NCI-H446 treated with DMSO at 0.1 percent for 48 hours (cell line): Measurements from ENCODE around the gene STRADB.
"Not testable (repeated sequence)": the region's sequence is repeated elsewhere in the genome, so short reads cannot be mapped to it uniquely, and the experiment has no call there.

Experiments used
- DNase-seq: peaks from one replicate; lab custom pipeline; 2025; lab: John Stamatoyannopoulos, UW

The STRADB gene

DNA sequence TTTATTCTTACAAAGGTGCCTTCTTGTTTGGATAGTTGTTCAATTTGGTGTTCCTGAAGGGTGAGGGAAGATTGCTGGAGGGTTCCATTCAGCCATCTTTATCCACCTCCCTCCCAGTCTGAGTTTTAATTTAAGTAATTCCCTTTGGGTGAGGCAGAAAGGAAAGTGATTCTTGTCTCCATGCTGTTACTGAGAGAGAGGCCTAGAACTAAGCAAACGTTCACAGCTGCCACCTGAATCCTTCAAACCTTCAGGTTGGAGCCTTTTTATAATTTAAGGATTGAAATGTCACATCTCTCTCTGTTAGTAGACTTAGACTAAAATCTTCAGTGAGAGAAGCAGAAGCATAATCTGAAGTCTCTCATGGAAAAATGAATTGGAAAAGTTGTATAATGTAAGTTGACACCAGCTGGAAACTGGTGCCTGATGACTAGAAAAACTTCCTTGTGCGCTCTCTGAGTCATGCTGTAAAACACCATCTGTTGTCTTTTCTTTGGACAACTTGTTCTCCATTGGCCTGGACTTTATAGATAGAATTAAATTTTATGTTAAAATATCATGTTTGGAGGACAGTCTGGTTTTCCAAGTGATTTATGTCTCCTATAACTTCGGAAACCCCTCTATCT lies 14.6 kb downstream of the STRADB start:
- DNase-seq: peak; percentile 91

DNA sequence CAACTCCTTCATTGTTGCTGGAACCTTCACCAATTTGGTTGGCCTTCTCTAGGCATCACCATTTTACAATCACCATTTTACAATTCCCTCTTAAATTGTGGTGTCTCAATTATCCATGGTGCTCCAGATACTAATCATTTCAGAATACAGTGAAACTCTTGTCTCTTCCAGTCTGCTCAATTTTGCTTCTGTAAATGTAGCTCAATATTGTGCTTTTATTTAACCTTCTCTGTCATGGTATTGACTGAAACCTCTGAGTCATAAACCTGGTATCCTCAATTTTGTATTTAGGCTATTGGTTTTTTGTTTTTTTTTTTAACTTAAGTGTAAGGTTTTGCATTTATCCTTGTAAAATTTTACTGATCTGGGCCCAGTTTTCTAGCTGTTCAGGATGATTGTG lies 16.1 kb downstream of the STRADB start:
- DNase-seq: no peak

DNA sequence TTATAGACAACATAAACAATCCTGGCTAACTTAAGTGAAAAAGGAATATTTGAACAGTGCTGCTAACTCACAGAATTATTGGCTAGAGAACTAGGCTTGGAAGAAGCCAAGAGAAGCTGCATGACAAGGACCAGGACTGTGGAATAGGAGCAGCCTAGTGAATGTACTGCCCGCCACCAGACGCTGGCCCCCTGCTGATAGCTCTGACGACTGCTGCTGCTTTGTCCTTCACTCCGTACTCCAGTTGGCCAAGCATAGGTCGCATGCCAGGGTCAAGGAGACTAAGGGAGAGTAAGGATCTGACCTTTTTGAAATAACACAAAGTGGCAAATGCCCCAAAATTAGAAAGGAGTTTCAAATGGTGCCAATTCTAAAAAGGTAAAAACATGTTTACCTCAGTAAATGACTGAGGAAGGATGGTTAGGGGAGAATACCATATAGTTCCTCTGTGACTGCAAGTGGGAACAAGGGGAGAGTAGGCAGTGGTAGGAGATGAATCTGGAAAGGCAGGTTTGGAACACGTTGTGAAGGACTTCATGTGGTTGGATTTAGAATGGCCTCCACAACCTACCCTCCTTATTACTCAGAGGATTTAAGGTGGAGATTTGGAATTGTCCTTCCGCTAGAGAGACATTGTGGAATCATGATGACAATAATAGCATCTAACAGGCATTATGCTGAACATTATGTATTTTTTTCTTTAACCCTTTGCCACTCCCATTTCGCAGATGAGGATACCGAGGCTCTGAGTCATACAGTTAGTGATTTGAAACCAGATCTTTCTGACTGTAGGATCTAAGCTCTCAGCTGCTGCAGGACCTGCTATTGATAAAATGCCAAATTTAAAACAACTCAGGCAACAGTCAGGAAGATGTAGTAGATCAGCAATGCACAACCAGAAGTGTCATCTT lies 19.5 kb downstream of the STRADB start:
- DNase-seq: no peak

DNA sequence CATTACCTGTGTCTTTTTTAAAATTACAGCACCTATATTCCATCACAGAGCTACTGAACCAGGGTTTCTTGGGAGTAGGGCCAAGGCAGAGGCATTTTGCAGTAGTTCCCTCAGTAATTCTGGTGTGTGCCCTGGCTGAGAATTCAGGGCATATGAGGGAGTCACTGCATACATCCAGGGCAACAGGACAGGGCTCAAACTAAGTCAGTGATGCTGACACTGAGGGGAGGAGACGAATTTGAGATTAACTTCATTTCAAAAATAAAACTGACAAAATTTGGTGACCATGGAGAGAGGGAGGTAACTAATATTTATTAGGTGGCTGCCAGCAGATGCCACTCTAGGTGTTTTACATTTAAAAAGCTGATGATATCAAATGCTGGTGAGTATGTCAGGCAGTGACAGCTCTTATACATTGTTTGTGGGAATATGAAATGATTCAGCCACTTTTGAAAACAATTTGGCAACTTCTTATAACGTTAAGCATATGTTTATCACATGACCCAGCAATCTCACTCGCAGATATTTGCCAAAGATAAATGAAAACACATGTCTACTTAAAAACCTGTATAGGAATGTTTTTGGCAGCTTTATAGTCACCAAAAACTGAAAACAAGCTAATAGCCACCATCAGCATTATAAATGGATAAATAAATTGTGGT lies 20.3 kb downstream of the STRADB start:
- no peak for DNase-seq

DNA sequence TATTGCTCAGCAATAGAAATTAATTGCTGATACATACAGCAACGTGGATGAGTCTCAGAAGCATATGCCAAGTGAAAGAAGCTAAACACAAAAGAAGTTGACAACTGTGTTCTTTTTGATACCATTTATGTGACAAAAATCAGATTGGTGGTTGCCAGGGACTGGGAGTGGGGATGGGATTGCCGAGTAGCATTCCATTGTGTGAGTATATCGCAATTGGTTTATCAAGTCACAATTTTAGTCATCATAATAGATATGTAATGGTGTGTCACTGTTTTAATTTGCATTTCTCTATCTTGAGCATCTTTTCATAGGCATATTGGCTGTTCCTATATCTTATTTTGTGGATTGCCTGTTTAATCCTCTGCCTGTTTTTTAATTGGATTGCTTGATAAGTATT lies 20.9 kb downstream of the STRADB start:
- no peak for DNase-seq

DNA sequence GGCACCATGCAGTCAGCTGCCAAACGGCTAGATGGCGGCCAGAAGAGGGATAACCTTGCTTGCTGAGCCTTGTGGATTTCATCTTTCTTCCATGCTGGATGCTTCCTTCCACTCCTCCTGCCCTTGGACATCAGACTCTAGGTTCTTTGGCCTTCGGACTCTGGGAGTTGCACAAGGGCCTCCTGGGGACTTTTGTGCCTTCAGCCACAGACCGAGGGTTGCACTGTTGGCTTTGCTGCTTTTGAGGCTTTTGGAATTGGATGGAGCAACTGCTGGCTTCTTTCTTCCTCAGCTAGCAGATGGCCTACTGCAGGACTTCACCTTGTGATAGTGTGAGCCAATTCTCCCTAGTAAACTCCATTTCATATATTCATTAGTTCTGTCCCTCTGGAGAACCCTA lies 31.0 kb downstream of the STRADB start:
- peak; percentile 20 for DNase-seq

DNA sequence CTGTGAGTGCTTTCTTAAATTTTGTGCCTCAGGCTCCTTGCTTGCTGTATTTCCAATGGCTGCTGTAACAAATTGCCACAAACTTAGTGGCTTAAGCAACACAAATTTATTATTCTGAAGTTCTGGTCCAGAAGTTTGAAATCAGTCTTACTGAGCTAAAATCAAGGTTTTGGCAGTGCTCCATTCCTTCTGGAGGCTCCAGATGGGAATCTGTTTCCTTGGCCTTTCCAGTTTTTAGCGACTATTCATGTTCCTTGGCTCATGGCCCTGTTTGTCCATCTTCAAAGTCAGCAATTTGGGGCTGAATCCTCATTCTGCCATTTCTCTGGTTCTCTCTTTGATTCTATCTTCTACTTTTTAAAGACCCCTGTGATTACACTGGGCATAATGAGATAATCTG lies 31.8 kb downstream of the STRADB start:
- DNase-seq: peak; percentile 83

DNA sequence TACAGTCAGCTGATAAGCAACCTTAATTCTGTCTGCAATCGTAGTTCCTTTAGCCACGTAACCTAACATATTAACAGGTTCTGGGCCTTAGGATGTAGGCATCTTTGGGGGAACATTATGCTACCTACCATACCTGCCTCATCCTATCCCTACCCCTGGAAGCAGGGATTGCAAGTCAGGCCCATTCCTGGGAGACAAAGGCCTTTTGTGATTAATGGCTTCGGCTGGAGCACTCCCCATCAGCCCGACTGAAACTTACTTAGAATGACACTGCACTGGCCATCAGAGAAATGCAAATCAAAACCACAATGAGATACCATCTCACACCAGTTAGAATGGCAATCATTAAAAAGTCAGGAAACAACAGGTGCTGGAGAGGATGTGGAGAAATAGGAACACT lies 32.2 kb downstream of the STRADB start:
- not testable (repeated sequence) for DNase-seq

DNA sequence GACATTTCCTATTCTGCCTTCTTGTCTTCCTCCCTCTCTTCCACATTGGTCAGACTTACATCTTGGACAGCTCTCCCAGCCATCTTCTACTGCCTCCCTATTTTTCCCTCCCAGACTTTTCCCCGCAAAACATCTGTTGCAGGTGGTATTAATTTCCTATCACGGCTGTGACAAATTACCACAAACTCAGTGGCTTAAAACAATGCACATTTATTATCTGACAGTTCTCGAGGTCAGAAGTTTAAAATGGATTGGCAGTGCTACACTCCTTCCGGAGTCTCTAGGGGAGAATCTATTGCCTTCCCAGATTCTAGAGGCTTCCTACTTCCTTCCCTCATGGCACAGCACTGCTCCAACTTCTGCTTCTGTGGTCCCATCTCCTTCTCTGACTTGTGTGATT lies 33.3 kb downstream of the STRADB start:
- no peak for DNase-seq

DNA sequence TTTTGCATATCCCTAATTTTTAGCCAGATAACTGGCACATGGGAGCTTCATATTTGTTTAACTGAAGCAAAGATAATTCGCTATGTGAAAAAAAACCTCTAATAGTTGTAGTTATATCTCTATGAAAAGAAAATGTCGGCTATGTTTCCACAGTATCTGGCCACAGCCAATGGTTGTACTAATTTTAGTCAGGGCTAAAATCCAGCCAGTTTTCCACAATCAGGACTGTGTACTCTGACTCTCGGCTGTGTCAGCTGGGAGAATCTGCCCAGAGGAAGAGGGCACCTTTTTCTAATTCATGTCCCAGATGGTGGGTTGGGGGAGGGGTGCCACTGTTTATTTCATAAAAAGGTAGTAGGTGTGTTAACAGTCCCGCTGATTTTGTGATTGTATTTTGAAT lies 38.8 kb downstream of the STRADB start:
- DNase-seq: no peak

DNA sequence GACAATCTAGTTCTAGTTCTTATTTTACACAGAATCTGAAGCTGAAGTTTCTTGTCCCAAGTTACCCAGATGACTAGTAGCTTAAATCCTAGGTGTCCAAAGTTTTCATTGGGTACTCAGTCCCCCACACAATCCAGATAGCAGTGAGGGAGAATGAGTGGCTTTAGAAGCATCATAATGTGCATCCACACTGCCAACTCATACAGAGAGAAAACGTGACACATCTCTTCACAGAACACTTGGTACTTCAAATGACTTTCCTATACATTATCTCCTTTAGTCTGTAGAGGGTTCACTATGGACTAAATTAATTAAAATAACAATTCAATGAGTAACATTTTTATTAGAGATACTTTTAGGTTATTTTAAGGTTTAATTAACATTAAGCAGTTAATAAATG lies 45.2 kb downstream of the STRADB start:
- DNase-seq: no peak

DNA sequence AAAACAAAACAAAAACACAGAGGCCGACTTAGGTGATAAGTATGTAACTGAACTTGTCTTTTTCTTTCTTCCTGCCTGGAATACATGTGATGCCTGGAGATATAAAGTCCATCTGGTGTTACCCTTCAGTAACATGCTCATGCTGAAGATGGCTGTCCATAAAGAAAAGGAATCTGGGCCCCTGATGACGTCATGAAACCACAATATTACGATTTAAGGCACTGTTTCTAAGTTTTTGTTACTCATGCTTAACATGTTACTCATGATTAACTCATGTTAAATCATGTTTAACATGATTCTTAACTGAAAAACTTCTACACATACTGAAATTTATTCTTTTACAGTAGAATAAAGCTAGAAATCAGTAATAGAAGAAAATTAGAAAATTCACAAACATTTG lies 49.0 kb downstream of the STRADB start:
- no peak for DNase-seq

DNA sequence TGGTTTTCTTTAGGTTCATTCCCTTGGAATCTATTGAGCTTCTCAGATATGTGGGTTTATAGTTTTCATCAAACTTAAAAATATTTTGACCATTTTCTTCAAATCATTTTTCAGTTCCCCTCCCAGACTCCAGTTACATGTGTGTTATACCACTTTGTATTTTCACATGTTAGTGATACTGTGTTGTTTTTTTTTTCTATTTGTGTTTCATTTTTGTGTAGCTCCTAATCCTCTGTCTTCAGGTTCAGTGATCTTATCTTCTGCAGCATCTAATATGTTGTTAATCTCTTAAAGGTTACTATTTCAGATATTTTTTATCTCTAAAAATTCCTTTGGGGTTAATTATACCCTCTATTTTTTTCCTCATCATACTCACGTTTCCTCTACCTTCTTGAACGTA lies 51.2 kb downstream of the STRADB start:
- DNase-seq: no peak

DNA sequence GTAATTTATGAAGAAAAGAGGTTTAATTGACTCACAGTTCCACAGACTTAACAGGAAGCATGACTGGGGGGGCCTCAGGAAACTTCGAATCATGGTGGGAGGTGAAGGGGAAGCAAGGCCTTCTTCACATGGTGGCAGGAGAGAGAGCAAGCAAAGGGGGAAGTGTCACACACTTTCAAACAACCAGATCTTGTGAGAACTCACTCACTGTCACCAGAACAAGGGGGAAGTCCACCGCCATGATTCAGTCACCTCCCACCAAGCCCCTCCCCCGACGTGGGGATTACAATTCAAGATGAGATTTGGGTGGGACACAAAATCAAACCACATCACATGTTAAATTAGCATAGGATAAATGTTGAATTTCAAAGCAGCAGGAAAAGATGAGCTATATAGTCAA lies 56.2 kb downstream of the STRADB start:
- DNase-seq: no peak

DNA sequence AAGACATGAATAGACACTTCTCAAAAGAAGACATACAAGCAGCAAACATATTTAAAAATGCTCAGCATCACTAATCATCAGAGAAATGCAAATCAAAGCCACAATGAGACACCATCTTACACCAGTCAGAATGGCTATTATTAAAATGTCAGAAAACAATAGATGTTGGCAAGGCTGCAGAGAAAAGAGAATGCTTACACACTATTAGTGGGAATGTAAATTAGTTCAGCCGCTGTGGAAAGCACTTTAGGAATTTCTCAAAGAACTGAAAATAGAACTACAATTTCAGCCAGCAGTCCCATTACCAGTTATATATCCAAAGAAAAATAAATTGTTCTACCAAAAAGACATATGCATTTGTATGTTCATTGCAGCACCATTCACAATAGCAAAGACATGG lies 61.7 kb downstream of the STRADB start:
- no peak for DNase-seq

DNA sequence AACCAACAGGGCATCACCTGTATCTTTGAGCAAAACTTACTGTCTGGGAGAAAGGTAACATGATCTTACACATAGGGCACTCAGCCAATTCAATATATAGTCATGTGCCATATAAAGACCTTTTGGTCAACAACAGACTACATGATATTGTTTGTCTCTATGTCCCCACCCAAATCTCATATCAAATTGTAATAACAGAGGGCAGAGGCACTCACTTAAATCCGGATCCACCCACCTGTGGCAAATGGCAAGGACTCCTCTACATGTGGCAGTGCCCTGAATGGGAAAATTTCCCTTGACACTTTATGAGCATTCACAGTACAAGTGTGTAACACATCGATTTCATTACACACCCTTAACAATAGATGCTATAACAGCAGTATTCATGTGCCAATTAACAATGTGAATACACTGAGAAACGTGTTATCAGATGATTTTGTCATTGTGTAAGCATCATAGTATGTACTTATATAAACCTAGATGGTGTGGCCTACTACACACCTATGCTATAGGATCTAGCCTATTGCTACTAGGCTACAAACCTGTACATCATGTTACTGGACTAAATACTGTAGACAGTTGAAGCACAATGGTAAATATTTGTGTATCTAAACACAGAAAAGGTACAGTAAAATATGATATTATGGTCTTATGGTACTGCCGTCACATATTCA lies 64.2 kb downstream of the STRADB start:
- no peak for DNase-seq

DNA sequence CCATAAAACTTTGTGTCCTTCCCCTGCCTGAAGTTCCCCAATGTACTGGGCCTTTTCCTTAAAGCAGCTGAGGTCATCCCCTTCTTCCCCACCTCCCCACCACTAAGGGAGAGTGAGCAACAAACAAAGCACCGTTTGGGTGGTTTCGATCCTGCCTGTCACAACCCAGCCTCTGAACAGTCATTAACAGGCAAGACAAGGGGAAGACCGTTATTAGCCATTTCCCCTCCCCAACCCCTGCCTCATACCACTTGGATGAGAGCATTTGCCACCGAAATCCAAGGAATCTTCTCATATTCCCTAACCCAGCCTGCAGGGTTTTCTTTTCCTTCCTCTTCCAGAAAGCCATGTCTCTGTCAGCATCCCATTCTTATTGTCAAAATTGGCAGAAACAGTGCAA lies 65.6 kb downstream of the STRADB start:
- DNase-seq: no peak

DNA sequence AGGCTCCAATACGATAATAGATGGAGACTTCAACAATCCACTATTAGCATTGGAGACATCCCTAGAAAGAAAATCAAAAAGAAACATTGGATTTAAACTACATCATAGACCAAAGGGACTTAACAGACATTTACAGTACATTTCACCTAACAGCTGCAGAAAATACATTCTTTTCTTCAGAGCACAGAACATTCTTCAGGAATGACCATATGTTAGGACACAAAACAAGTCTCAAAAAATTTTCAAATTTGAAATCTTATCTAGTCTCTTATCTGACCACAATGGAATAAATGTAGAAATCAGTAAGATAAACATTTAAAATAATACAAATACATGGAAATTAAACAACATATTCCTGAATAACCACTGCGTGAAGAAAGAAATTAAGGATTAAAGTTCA lies 68.7 kb downstream of the STRADB start:
- no peak for DNase-seq

DNA sequence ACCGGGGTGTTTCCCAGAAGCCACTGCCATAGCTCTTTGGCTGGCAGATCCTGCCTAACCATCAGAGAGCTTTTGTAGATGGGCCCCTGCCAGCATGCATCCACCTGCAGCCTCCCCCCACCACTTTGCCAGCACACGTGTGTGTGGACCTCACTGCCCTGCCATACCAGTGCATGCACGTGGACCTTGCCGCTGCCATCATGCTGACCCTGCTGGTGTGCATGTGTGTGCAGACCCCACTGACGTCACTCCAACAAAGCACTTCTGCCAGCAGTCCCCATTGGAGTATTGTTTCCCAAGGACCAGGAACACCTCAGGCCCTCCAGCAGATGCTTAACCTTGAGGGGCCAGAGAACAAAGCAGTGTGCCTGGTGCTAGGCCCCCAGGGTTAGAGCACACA lies 71.4 kb downstream of the STRADB start:
- no peak for DNase-seq

DNA sequence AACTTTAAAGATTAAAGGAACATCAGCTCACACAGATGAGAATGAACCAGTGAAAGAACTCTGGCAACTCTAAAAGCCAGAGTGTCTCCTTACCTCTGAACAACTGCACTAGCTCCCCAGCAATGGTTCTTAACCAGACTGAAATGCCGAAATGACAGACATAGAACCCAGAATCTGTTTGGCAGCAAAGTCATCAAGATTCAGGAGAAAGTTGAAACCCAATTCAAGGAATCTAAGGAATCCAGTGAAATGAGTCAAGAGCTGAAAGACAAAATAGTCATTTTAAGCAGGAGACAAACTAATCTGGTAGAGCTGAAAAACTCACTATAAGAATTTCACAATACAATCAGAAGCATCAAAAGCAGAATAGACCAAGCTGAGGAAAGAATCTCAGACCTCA lies 72.0 kb downstream of the STRADB start:
- DNase-seq: no peak
